SH-SY5Y (cell line): ENCODE measurements around the gene DGAT2.

ENCODE experiments used
- GATA2 ChIP-seq: IDR thresholded peaks from 2 replicates; pipeline ENCODE4 v1.6.1; 2011; ENCODE audit warnings: mild to moderate bottlenecking, low read depth, low read length
- GATA3 ChIP-seq: IDR thresholded peaks from 2 replicates; pipeline ENCODE4 v1.6.1; 2011; ENCODE audit warnings: low read depth, mild to moderate bottlenecking, low read length, moderate library complexity

DNA sequence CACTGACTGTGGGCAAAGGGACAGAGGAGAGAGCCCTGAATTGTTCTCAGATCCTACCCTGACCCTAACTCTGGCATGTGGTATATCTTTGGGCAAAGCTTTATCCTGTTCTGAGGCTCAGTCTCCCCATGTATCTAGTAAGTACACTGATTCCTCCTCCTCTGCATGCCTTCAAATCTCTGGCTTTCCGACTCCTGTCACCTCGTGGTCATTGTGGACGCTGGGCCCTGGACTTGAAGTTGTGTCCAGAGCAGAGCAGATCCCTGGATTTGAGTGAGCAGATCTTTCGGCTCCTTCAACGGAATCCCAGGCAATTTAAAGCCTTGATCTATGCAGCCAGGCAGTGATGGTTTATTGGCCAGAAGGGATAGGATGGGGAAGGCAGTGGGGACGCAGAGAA is 47.9 kb upstream of the DGAT2 start:
- TF ChIP-seq GATA2 (no peak), GATA3 (no peak)
